HUES6 (cell line): ENCODE measurements around the gene RASGRF2.

Experiments used
- H3K27ac ChIP-seq: 2 replicates; pipeline ENCODE4 v1.7.0; 2013; ENCODE audit warnings: low read depth, mild to moderate bottlenecking, low read length, inconsistent platforms
- H3K27me3 ChIP-seq: 2 replicates; pipeline ENCODE4 v1.6.1; 2013; ENCODE audit warnings: low read length; ENCODE audit not compliant: control insufficient read depth, insufficient read depth
- H3K36me3 ChIP-seq: 2 replicates; pipeline ENCODE4 v1.6.1; 2013; ENCODE audit warnings: low read length; ENCODE audit not compliant: control insufficient read depth, insufficient read depth
- H3K4me1 ChIP-seq: 2 replicates; pipeline ENCODE4 v1.6.1; 2013; ENCODE audit warnings: low read length; ENCODE audit not compliant: control insufficient read depth, insufficient read depth
- H3K4me3 ChIP-seq: 2 replicates; pipeline ENCODE4 v1.5.1; 2013; ENCODE audit warnings: low read depth, low read length
- H3K9ac ChIP-seq: one replicate; pipeline ENCODE4 v1.6.1; 2013; ENCODE audit warnings: mild to moderate bottlenecking, low read length
- H3K9me3 ChIP-seq: 2 replicates; pipeline ENCODE4 v1.6.1; 2013; ENCODE audit warnings: low read depth, low read length; ENCODE audit not compliant: control insufficient read depth, insufficient read depth

Gene RASGRF2

DNA sequence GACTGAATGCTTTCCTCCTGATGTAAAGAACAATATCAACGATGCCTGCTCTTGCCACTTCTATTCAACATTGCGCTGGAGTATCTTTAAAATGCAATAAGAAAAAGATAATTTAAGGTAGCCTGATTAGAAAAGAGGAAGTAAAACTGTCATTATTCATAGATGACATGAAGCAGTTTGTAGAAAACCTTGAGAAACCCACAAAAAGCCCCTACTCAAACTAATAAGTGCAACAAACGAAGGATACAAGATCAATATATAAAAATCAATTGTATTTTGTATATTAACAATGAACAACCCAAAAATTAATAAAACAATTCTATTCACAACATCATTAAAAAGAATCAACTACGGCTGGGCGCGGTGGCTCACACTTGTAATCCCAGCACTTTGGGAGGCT is 196.6 kb downstream of the RASGRF2 start:
- H3K4me3 ChIP-seq: no peak overlapping the region
- no peaks in the 10 kb centered on the region for H3K4me1 ChIP-seq
- no peaks in the 10 kb centered on the region for H3K9me3 ChIP-seq
- no peak overlapping the region for H3K27ac ChIP-seq
- H3K36me3 ChIP-seq: no peaks in the 10 kb centered on the region
- no peaks in the 10 kb centered on the region for H3K27me3 ChIP-seq
- H3K9ac ChIP-seq: no peak overlapping the region

DNA sequence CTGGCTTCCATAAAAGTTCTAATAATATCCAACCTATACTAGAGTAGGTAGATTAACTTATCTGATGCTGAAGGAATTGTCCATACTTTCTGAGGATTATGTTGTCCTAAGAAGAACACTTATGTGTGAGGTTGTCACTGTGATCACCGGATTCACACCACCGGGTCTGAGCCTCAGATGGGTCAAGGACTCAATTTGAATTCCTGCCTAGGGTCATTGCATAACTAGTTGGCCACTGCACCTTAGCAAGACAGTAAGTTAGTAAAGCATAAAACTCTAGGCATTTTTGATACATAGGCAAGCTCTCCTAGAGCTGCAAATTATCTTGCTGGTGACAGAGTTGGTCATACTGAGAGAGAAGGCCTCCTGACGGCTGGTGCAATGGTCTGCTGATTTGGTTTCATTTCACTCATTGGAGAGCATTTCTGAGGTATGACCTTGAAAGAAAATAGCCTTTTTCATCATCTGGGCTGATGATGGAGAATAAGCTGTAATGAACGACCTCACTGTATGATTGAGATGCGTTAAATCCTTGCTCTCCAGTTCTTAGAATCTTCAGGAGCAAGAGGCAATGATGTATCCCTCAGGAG is 200.9 kb downstream of the RASGRF2 start:
- Histone ChIP-seq H3K27ac (no peak overlapping the region), H3K27me3 (no peaks in the 10 kb centered on the region), H3K9ac (no peak overlapping the region), H3K9me3 (no peaks in the 10 kb centered on the region), H3K4me3 (no peak overlapping the region), H3K4me1 (peaks cover 3% of the 10 kb centered on the region; the same call in 1 of the 2 replicates), H3K36me3 (no peaks in the 10 kb centered on the region)

DNA sequence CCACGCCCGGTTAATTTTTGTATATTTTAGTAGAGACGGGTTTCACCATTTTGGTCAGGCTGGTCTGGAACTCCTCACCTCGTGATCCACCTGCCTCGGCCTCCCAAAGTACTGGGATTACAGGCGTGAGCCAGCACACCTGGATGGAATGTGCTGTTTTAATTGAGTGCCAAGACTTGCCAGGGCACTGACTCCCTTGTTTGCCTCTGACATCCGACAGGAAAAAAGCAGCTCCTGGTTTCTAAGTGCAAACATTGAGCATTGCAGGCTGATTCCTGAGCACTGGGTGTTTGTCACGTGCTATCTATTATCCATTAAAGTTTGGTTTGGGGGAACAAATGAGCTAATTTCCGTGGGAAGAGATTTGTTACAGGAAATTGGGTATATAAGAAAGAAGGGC is 202.3 kb downstream of the RASGRF2 start:
- Histone ChIP-seq H3K4me3 (no peak overlapping the region), H3K27me3 (no peaks in the 10 kb centered on the region), H3K27ac (no peak overlapping the region), H3K9ac (no peak overlapping the region), H3K36me3 (no peaks in the 10 kb centered on the region), H3K4me1 (peaks cover 3% of the 10 kb centered on the region; the same call in 1 of the 2 replicates), H3K9me3 (no peaks in the 10 kb centered on the region)

DNA sequence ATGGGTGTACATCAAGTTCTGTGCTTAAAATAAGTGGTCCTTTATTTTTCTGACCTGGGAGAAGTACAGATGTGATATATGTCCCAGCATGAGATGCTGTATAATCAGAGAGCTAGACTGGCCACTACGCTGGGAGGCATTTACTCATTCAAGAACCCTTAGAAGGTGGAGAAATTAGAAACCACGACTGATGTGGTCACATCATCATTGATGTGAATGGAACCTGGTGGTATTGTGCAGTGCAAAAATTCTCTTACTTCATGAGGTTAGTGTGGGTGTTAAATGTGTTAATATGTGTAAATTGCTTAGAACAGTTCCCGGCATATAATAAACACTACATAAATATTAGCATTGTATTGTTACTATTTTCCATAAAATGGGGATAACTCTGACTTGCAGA is 203.5 kb downstream of the RASGRF2 start:
- no peak overlapping the region for H3K9ac ChIP-seq
- no peaks in the 10 kb centered on the region for H3K9me3 ChIP-seq
- H3K27ac ChIP-seq: no peak overlapping the region
- H3K4me1 ChIP-seq: peaks cover 3% of the 10 kb centered on the region; the same call in 1 of the 2 replicates
- no peaks in the 10 kb centered on the region for H3K36me3 ChIP-seq
- H3K4me3 ChIP-seq: no peak overlapping the region
- no peaks in the 10 kb centered on the region for H3K27me3 ChIP-seq

DNA sequence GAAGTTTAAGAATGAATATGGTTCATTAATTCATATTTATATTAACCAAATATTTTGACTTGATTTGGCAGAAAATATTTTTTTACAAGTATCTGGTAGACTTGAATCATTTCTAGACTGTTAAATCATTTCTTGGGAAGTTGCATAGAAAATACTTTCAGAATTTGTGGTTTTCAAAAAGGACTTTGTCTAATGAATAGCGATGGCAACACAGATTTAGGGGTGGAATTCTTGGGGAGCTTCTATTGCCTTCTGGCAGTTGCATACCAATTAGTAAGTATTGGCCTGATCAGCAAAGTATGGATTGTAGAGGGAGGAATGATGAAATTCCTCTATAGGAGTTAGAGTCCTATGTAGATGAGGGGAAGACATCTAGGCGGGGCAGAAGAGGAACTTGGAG is 204.3 kb downstream of the RASGRF2 start:
- peaks cover 3% of the 10 kb centered on the region; the same call in 1 of the 2 replicates for H3K4me1 ChIP-seq
- H3K27ac ChIP-seq: no peak overlapping the region

DNA sequence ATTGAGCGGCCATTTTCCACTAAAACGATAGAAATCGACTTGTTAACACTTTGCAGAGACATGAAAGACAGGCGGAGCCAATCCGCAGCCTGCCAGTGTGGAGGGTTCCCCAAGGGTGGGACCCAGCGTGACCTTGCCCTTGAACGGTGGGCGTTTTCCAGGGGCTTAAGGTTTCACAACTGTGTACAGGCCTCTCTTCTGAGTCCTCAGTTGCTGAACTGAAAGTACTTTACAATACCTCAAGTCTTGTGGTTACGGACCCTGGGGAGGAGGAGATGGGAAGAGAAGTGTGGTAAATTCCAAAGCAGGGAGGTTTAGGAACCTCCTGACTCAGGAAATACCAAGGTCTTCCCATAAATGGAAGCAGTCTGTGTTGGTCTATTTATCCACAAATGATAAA is 204.8 kb downstream of the RASGRF2 start:
- no peak overlapping the region for H3K27ac ChIP-seq
- no peaks in the 10 kb centered on the region for H3K36me3 ChIP-seq
- no peaks in the 10 kb centered on the region for H3K9me3 ChIP-seq

More for the DNA sequence above, 204.3 kb downstream of the RASGRF2 start:
- no peaks in the 10 kb centered on the region for H3K9me3 ChIP-seq
- no peaks in the 10 kb centered on the region for H3K27me3 ChIP-seq
- H3K4me3 ChIP-seq: no peak overlapping the region
- no peak overlapping the region for H3K9ac ChIP-seq
- no peaks in the 10 kb centered on the region for H3K36me3 ChIP-seq

DNA sequence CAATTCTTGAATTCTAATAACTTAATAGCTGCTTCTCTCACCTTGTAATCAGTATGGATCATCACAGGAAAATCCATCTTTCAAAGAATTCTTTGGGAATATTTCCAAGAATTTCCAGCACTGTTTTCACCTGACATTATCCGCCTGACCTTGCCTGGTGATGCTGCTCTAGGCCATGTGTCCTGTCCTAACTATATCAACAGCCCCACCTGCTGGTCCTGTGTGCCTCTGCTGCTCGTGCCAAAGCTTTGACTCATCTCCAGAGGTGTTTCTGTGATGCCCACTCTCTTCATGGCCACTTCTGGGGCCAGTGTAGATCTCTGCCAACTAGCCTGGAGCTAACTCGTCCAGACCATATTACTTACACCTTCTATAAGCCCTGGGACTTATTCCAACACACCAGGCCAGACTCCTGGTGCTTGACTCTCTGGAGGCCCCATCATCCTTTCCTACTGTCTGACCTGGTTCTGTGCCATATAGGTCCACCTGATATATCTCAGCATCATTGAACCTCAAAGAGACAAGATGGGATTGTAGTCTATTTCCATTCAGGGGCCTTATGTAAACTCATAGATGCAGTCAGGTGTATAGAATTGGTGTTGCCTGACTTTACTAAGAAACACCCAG is 205.4 kb downstream of the RASGRF2 start:
- H3K4me3 ChIP-seq: no peak overlapping the region
- H3K9ac ChIP-seq: no peak overlapping the region
- peaks cover 3% of the 10 kb centered on the region; the same call in 1 of the 2 replicates for H3K4me1 ChIP-seq
- no peaks in the 10 kb centered on the region for H3K27me3 ChIP-seq
- H3K9me3 ChIP-seq: no peaks in the 10 kb centered on the region
- H3K27ac ChIP-seq: no peak overlapping the region
- no peaks in the 10 kb centered on the region for H3K36me3 ChIP-seq

More for the DNA sequence above, 204.8 kb downstream of the RASGRF2 start:
- H3K9ac ChIP-seq: no peak overlapping the region
- H3K4me3 ChIP-seq: no peak overlapping the region
- peaks cover 3% of the 10 kb centered on the region; the same call in 1 of the 2 replicates for H3K4me1 ChIP-seq
- no peaks in the 10 kb centered on the region for H3K27me3 ChIP-seq

DNA sequence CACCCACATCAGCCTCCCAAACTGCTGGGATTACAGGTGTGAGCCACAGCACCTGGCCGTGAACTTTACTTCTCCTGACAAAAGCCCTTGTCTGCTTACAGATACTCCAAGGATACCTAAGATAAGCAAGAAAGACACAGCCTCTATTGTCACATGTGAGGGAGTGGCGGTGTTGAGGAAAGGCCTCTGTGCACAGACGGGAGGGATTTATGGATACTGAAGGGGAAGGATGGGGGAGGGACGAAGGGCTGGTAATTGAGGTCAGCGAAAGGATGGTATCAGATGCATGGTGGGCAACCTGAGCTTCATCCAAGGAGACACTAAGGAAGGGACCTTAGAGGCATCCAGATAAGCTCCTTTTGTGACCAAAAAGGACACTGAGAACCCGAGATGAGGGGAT is 206.3 kb downstream of the RASGRF2 start:
- Histone ChIP-seq H3K4me1 (peaks cover 3% of the 10 kb centered on the region; the same call in 1 of the 2 replicates), H3K36me3 (no peaks in the 10 kb centered on the region), H3K27ac (no peak overlapping the region), H3K4me3 (no peak overlapping the region), H3K9me3 (no peaks in the 10 kb centered on the region), H3K27me3 (no peaks in the 10 kb centered on the region), H3K9ac (no peak overlapping the region)

DNA sequence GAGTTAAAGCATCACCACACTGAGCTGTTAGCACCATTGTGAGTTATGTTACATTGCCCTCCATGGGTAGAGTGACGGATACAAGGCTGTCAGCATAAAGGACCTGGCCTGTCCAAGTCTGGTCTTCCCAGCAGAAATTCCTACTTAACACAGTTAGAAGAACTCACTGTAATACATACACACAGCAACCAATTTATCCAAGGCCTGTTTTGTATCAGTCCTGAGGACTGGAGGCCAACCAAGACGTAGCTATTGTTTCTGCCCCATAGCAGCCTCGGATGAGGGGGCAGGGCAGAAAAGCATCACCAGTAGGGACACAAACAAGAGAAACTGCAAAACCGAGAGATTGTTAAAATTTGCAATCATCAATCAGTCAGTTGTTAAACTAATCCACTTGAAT is 206.9 kb downstream of the RASGRF2 start:
- Histone ChIP-seq H3K27me3 (no peaks in the 10 kb centered on the region), H3K36me3 (no peaks in the 10 kb centered on the region), H3K9me3 (no peaks in the 10 kb centered on the region), H3K9ac (no peak overlapping the region), H3K4me3 (no peak overlapping the region), H3K4me1 (peaks cover 3% of the 10 kb centered on the region; the same call in 1 of the 2 replicates), H3K27ac (no peak overlapping the region)

DNA sequence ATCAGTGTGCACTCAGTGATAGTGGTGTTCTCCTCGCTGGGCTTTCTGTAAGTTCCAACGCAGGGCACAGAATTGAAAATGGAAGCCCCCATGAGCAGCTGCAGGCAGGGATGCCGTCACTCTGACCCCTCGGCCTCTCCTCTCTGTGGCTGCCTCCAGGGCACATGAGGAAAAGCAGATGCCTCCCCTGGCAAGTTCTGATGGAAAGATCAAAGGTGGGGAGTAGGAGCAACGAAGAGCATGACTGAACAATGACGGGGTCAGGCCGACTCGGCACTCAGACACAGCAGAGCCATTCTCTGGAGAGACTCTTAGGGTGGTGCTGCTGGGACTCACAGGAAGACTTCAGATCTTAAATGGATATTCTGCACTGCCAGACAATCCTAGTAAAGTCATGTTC is 207.4 kb downstream of the RASGRF2 start:
- Histone ChIP-seq H3K27me3 (no peaks in the 10 kb centered on the region), H3K9ac (no peak overlapping the region), H3K27ac (no peak overlapping the region), H3K4me1 (peaks cover 3% of the 10 kb centered on the region; the same call in 1 of the 2 replicates), H3K36me3 (no peaks in the 10 kb centered on the region), H3K9me3 (no peaks in the 10 kb centered on the region), H3K4me3 (no peak overlapping the region)

DNA sequence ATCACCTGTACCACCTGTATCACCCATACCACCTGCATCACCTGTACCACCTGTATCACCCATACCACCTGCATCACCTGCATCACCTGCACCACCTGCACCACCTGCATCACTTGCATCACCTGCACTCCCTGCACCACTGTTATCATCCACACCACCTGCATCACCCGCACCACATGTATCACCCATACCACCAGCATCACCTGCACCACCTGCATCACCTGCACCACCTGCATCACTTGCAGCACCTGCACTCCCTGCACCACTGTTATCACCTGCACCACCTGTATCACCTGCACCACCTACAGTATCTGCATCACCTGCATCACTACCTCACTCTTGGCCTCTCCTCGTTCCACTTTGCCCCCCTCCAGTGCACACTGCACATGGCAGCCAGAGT is 209.8 kb downstream of the RASGRF2 start:
- Histone ChIP-seq H3K4me1 (peaks cover under 1% of the 10 kb centered on the region; the same call in 1 of the 2 replicates), H3K36me3 (no peaks in the 10 kb centered on the region), H3K27ac (no peak overlapping the region), H3K4me3 (no peak overlapping the region), H3K27me3 (no peaks in the 10 kb centered on the region), H3K9me3 (no peaks in the 10 kb centered on the region), H3K9ac (no peak overlapping the region)
